Mucosa of descending colon (tissue), 3 donors: ENCODE data around the gene GRAP. TPM values are rescaled to one million over a fixed set of nuclear protein-coding genes. Genes with fewer than 3 reads are reported as not detected.

Experiments used
- ATAC-seq: fragments of 200-7000 bp; cut with Tn5 transposase; one replicate; pipeline ENCODE4 v1.9.1; 2020; ENCODE audit warnings: mild to moderate bottlenecking, moderate library complexity
- DNase-seq, 3 donors: peaks; one replicate each; pipeline ENCODE4 v3.0.0-alpha.2; 2020
- H3K36me3 ChIP-seq: fragments of 200-600 bp; one replicate; pipeline ENCODE4 v1.8.0; 2021; ENCODE audit warnings: low read depth, mild to moderate bottlenecking
- H3K4me1 ChIP-seq: fragments of 200-600 bp; one replicate; pipeline ENCODE4 v1.8.0; 2021; ENCODE audit warnings: low read depth, mild to moderate bottlenecking
- H3K4me3 ChIP-seq: fragments of 200-600 bp; one replicate; pipeline ENCODE4 v1.8.0; 2021; ENCODE audit warnings: mild to moderate bottlenecking
- H3K9me3 ChIP-seq: fragments of 200-600 bp; one replicate; pipeline ENCODE4 v1.8.0; 2021; ENCODE audit warnings: mild to moderate bottlenecking
- CTCF ChIP-seq: fragments of 200-600 bp; IDR thresholded peaks from one replicate; pipeline ENCODE4 v1.8.0; 2022; ENCODE audit warnings: antibody characterized with exemption, mild to moderate bottlenecking
- intact Hi-C, 2 donors: fragments of 100-400 bp; cut with DNase I in 1 of 2; cut with micrococcal nuclease in 1 of 2; formaldehyde crosslinking; loops; one replicate each; pipeline versions ENCODE4 v1.11.0 to v1.11.1; 2022; cut with DNase I, micrococcal nuclease
- total RNA-seq, 3 donors: library from RNA; stranded (reverse); fragmentation: NEBNext Ultra II Directional in 2 of 3; extraction: Animal tissue kit (Norgen Biotek cat#: 25700) in 2 of 3; gene quantifications; one replicate each; pipeline versions ENCODE4 v1.2.1 to v1.2.4, GENCODE V29; 2021 to 2023
- donor health status: DM: no; HTN: no; CAD: no; lungs with moderate emphysema.
- donor health status: DM: no; HTN: no; CAD: no.
- donor health status: DM: no; HTN: yes; CAD: no.

GRAP gene
- total RNA-seq, 3 donors from 2014 or later: 1.2 to 2.5 (median 1.8) TPM

GRCh38 chr17:18980682-18981334, 65.9 kb downstream of the GRAP start:
- no peak for ATAC-seq
- no peaks in the 10 kb centered on the region for H3K9me3 ChIP-seq

GRCh38 chr17:18978655-18979054, 68.1 kb downstream of the GRAP start:
- peaks cover 56% of the 10 kb centered on the region for H3K4me1 ChIP-seq
- intact Hi-C loops: no loop called here
- no peaks in the 10 kb centered on the region for H3K36me3 ChIP-seq

More at GRCh38 chr17:18980682-18981334, 65.9 kb downstream of the GRAP start:
- no peak for TF ChIP-seq CTCF
- intact Hi-C loops: no loop called here
- DNase-seq: no peak
- Histone ChIP-seq H3K4me3 (no peak overlapping the region), H3K36me3 (no peaks in the 10 kb centered on the region), H3K4me1 (peaks cover 45% of the 10 kb centered on the region)

GRCh38 chr17:18978050-18978449, 68.7 kb downstream of the GRAP start:
- peaks cover 53% of the 10 kb centered on the region for H3K4me1 ChIP-seq
- no peak for TF ChIP-seq CTCF
- H3K4me3 ChIP-seq: no peak overlapping the region
- DNase-seq: no peak
- intact Hi-C loops: no loop called here
- no peak for ATAC-seq
- H3K9me3 ChIP-seq: no peaks in the 10 kb centered on the region
- H3K36me3 ChIP-seq: no peaks in the 10 kb centered on the region

More at GRCh38 chr17:18978655-18979054, 68.1 kb downstream of the GRAP start:
- no peaks in the 10 kb centered on the region for H3K9me3 ChIP-seq
- no peak for TF ChIP-seq CTCF
- ATAC-seq (no peak), DNase-seq (no peak)
- H3K4me3 ChIP-seq: no peak overlapping the region

- ATAC-seq (no peak), DNase-seq (no peak)
- Histone ChIP-seq H3K4me1 (peaks cover 50% of the 10 kb centered on the region), H3K36me3 (no peaks in the 10 kb centered on the region), H3K4me3 (no peak overlapping the region), H3K9me3 (no peaks in the 10 kb centered on the region)
- TF ChIP-seq CTCF: no peak
- intact Hi-C loops: no loop called here
Measured at GRCh38 chr17:18977646-18978045, 69.1 kb downstream of the GRAP start.

GRCh38 chr17:18977021-18977420, 69.7 kb downstream of the GRAP start:
- DNase-seq: no peak
- no peak for TF ChIP-seq CTCF
- peaks cover 44% of the 10 kb centered on the region for H3K4me1 ChIP-seq
- H3K9me3 ChIP-seq: no peaks in the 10 kb centered on the region
- intact Hi-C loops: no loop called here
- no peak for ATAC-seq
- H3K36me3 ChIP-seq: no peaks in the 10 kb centered on the region
- H3K4me3 ChIP-seq: no peak overlapping the region

GRCh38 chr17:18976201-18976600, 70.6 kb downstream of the GRAP start:
- Histone ChIP-seq H3K4me3 (no peak overlapping the region), H3K36me3 (no peaks in the 10 kb centered on the region), H3K9me3 (no peaks in the 10 kb centered on the region), H3K4me1 (peaks cover 39% of the 10 kb centered on the region)
- DNase-seq (no peak), ATAC-seq (peak; percentile 5)
- intact Hi-C loops: no loop called here
- no peak for TF ChIP-seq CTCF
